ENCODE measurements around the gene CAPN8.

DNA sequence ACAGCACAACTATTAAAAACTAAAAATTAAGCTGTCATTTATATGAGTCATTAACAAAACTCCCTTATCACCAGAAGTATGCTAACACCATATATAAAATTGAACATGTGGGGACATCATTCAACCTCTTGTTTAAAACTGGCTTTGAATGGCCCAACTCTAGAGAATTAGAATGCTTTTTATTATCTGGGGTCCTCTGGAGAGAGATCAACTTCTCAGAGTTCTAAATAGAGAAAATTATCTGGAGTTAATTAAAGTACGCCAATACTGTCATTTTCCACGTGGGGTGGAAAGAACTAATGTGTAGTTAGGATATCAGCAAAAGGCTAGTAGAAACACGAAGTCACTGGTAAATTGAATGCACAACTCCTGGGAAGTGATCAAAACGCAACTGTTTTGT lies 25.6 kb upstream of the CAPN8 start:
- TF ChIP-seq POLR2A (IDR thresholded peaks at IDR 0.05) (no peak), CTCF (IDR thresholded peaks at IDR 0.05) (no peak), EP300 (IDR thresholded peaks at IDR 0.05; ENCODE audit: low read depth) (no peak)

Measured in transverse colon (tissue), 3 donors.